ENCODE measurements around the gene KCNIP1. TPM values are rescaled to one million over a fixed set of nuclear protein-coding genes. Genes with fewer than 3 reads are reported as not detected.

The KCNIP1 gene
- total RNA-seq, 1 donor from 2014 or later = 0.45 TPM

DNA sequence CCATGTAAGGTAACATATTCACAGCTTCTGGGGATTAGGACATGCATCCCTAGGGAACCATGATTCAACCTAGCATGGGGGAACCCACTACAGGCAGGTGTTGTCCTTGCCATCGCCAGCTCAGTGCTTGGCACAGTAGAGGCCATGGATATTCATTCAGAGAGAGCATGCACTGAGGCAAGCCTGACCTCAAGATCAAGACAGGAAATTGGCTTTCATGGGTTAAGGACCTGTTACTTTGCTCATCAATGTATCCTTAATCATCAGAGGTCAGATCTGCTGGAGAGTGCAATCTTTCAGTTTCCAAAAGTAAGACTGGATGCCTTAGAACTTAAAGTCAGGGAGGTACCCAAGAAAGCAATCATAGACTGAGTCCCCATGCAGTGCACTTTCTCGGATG lies 84.0 kb downstream of the KCNIP1 start:
- Mint-ChIP-seq H3K36me3 (ENCODE audit: low read depth, unreplicated experiment) (no peaks in the 10 kb centered on the region), H3K27me3 (ENCODE audit: low read depth, unreplicated experiment) (peaks cover 8% of the 10 kb centered on the region), H3K4me3 (ENCODE audit: unreplicated experiment) (no peak overlapping the region), H3K9me3 (ENCODE audit: unreplicated experiment) (peaks cover 4% of the 10 kb centered on the region), H3K27ac (ENCODE audit: unreplicated experiment) (no peak overlapping the region), H3K4me1 (ENCODE audit: low read depth, unreplicated experiment) (peaks cover 18% of the 10 kb centered on the region)
- Histone ChIP-seq H3K4me3 (ENCODE audit: insufficient read depth, low read depth, low read length) (no peak overlapping the region), H4K20me1 (ENCODE audit: insufficient read depth, low read length) (no peaks in the 10 kb centered on the region), H3K27ac (ENCODE audit: low read depth, low read length) (no peak overlapping the region), H3K9ac (ENCODE audit: low read length) (no peak overlapping the region), H3K9me3 (ENCODE audit: insufficient read depth, low read depth, low read length) (no peaks in the 10 kb centered on the region), H3K4me1 (ENCODE audit: insufficient read depth, low read length) (peaks cover 2% of the 10 kb centered on the region), H3K79me2 (ENCODE audit: insufficient read depth, low read length) (no peaks in the 10 kb centered on the region), H3K36me3 (ENCODE audit: insufficient read depth, low read length) (no peaks in the 10 kb centered on the region), H3K27me3 (ENCODE audit: insufficient read depth, low read length) (no peaks in the 10 kb centered on the region), H3K4me2 (ENCODE audit: low read length) (no peak overlapping the region), H2AFZ (ENCODE audit: low read depth, low read length) (no peak overlapping the region)
- no peak for FAIRE-seq
- DNase-seq (ENCODE audit: low read depth) = no peak
- TF ChIP-seq, protein P1, sequence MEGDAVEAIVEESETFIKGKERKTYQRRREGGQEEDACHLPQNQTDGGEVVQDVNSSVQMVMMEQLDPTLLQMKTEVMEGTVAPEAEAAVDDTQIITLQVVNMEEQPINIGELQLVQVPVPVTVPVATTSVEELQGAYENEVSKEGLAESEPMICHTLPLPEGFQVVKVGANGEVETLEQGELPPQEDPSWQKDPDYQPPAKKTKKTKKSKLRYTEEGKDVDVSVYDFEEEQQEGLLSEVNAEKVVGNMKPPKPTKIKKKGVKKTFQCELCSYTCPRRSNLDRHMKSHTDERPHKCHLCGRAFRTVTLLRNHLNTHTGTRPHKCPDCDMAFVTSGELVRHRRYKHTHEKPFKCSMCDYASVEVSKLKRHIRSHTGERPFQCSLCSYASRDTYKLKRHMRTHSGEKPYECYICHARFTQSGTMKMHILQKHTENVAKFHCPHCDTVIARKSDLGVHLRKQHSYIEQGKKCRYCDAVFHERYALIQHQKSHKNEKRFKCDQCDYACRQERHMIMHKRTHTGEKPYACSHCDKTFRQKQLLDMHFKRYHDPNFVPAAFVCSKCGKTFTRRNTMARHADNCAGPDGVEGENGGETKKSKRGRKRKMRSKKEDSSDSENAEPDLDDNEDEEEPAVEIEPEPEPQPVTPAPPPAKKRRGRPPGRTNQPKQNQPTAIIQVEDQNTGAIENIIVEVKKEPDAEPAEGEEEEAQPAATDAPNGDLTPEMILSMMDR (IDR thresholded peaks at IDR 0.05; ENCODE audit: insufficient read depth, low read depth, low read length) = no peak
- no peak for TF ChIP-seq EZH2 (IDR thresholded peaks at IDR 0.05; ENCODE audit: insufficient read depth, low read length)

DNA sequence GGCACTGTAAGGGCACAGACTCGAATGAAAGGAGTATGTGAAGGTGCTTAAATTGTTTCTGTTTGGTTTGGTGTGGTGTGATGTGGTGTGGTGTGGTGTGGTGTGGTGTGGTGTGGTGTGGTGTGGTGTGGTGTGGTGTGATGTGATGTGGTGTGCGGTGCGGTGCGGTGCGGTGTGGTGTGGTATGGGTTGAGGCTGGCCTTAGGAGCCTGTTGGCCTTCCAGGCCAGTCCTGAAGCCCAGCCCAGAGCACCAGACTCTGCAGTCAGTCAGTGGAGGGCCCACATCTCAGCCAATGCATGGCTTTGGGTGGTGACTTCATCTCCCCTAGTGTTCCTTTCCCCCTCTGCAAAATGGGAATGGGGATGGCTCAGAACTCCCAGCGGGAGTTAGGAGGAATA lies 85.8 kb downstream of the KCNIP1 start:
- H3K4me3 Mint-ChIP-seq (ENCODE audit: unreplicated experiment) = no peak overlapping the region
- DNase-seq (ENCODE audit: low read depth) = no peak
- no peaks in the 10 kb centered on the region for H3K9me3 ChIP-seq (ENCODE audit: insufficient read depth, low read depth, low read length)
- no peaks in the 10 kb centered on the region for H3K36me3 Mint-ChIP-seq (ENCODE audit: low read depth, unreplicated experiment)
- no peaks in the 10 kb centered on the region for H4K20me1 ChIP-seq (ENCODE audit: insufficient read depth, low read length)
- no peak for FAIRE-seq
- peaks cover 6% of the 10 kb centered on the region for H3K4me1 Mint-ChIP-seq (ENCODE audit: low read depth, unreplicated experiment)
- H3K36me3 ChIP-seq (ENCODE audit: insufficient read depth, low read length) = no peaks in the 10 kb centered on the region
- no peak overlapping the region for H3K9ac ChIP-seq (ENCODE audit: low read length)
- no peak overlapping the region for H3K4me3 ChIP-seq (ENCODE audit: insufficient read depth, low read depth, low read length)
- no peak overlapping the region for H3K27ac Mint-ChIP-seq (ENCODE audit: unreplicated experiment)
- no peak for TF ChIP-seq EZH2 (IDR thresholded peaks at IDR 0.05; ENCODE audit: insufficient read depth, low read length)
- TF ChIP-seq, protein P1 (IDR thresholded peaks at IDR 0.05; ENCODE audit: insufficient read depth, low read depth, low read length) = no peak
- no peak overlapping the region for H2AFZ ChIP-seq (ENCODE audit: low read depth, low read length)
- H3K27me3 Mint-ChIP-seq (ENCODE audit: low read depth, unreplicated experiment) = peaks cover 10% of the 10 kb centered on the region
- no peaks in the 10 kb centered on the region for H3K79me2 ChIP-seq (ENCODE audit: insufficient read depth, low read length)
- no peak overlapping the region for H3K27ac ChIP-seq (ENCODE audit: low read depth, low read length)
- peaks cover 2% of the 10 kb centered on the region for H3K4me1 ChIP-seq (ENCODE audit: insufficient read depth, low read length)
- H3K9me3 Mint-ChIP-seq (ENCODE audit: unreplicated experiment) = peaks cover 4% of the 10 kb centered on the region
- no peaks in the 10 kb centered on the region for H3K27me3 ChIP-seq (ENCODE audit: insufficient read depth, low read length)
- no peak overlapping the region for H3K4me2 ChIP-seq (ENCODE audit: low read length)

DNA sequence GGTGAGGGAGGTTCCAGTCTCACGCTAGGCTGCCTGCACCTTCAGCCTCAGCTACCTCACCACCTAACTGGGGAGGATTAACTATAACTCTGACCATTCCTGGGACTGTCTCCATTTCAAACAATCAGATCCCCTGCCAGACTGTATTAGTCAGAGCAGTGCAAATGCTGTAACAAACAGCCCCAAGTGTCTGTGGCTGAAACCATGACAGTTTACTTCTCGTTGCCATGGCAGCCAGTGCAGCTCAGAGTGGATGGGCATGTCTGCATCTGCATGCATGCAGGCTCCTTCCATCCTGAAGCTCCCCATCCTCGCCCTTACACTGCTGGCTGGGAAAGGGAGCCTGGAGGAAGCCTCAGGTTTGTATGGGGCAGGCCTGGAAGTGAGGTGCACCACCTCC lies 86.7 kb downstream of the KCNIP1 start:
- no peak for FAIRE-seq
- Mint-ChIP-seq H3K27ac (ENCODE audit: unreplicated experiment) (no peak overlapping the region), H3K27me3 (ENCODE audit: low read depth, unreplicated experiment) (peaks cover 14% of the 10 kb centered on the region), H3K4me3 (ENCODE audit: unreplicated experiment) (no peak overlapping the region), H3K36me3 (ENCODE audit: low read depth, unreplicated experiment) (no peaks in the 10 kb centered on the region), H3K9me3 (ENCODE audit: unreplicated experiment) (peaks cover 4% of the 10 kb centered on the region), H3K4me1 (ENCODE audit: low read depth, unreplicated experiment) (peaks cover 2% of the 10 kb centered on the region)
- no peak for DNase-seq (ENCODE audit: low read depth)
- H2AFZ ChIP-seq (ENCODE audit: low read depth, low read length) = no peak overlapping the region
- H3K27me3 ChIP-seq (ENCODE audit: insufficient read depth, low read length) = no peaks in the 10 kb centered on the region
- no peak overlapping the region for H3K9ac ChIP-seq (ENCODE audit: low read length)
- H3K4me1 ChIP-seq (ENCODE audit: insufficient read depth, low read length) = peaks cover 2% of the 10 kb centered on the region
- H3K79me2 ChIP-seq (ENCODE audit: insufficient read depth, low read length) = no peaks in the 10 kb centered on the region
- H3K4me2 ChIP-seq (ENCODE audit: low read length) = no peak overlapping the region
- no peak overlapping the region for H3K27ac ChIP-seq (ENCODE audit: low read depth, low read length)
- no peak overlapping the region for H3K4me3 ChIP-seq (ENCODE audit: insufficient read depth, low read depth, low read length)
- no peaks in the 10 kb centered on the region for H3K36me3 ChIP-seq (ENCODE audit: insufficient read depth, low read length)
- H4K20me1 ChIP-seq (ENCODE audit: insufficient read depth, low read length) = no peaks in the 10 kb centered on the region
- no peaks in the 10 kb centered on the region for H3K9me3 ChIP-seq (ENCODE audit: insufficient read depth, low read depth, low read length)
- no peak for TF ChIP-seq EZH2 (IDR thresholded peaks at IDR 0.05; ENCODE audit: insufficient read depth, low read length)
- TF ChIP-seq, protein P1 (IDR thresholded peaks at IDR 0.05; ENCODE audit: insufficient read depth, low read depth, low read length) = no peak
